GM13977 (cell line): ENCODE results near the gene C1QTNF1.

Experiments
- DNase-seq: peaks from one replicate; pipeline ENCODE4 v3.0.0; 2012; ENCODE audit warnings: low spot score
- CTCF ChIP-seq: IDR thresholded peaks from 2 replicates; pipeline ENCODE4 v1.5.1; 2012; ENCODE audit warnings: mild to moderate bottlenecking, control low read depth; ENCODE audit not compliant: insufficient read depth; ENCODE audit errors: extremely low read depth, missing control alignments
- in situ Hi-C: fragments of 300-500 bp; cut with MboI; formaldehyde crosslinking; loops from one replicate; pipeline ENCODE4 v1.12.0; 2022; ENCODE audit warnings: low sequenced_read_pairs, low pct_unique_long_range_greater_than_20kb, mixed read lengths, inconsistent platforms; ENCODE audit not compliant: unreplicated experiment

The C1QTNF1 gene

GRCh38 chr17:79090443-79091225, 66.7 kb downstream of the C1QTNF1 start:
- DNase-seq: no peak
- TF ChIP-seq CTCF: no peak
- in situ Hi-C loops: no loop called here

- in situ Hi-C loops: no loop called here
- no peak for TF ChIP-seq CTCF
- DNase-seq: no peak
Measured at GRCh38 chr17:79091226-79091670, 67.3 kb downstream of the C1QTNF1 start.

- in situ Hi-C loops: no loop called here
- DNase-seq: no peak
- TF ChIP-seq CTCF: no peak
Measured at GRCh38 chr17:79092567-79092966, 68.6 kb downstream of the C1QTNF1 start.

- TF ChIP-seq CTCF: no peak
- DNase-seq: no peak
- in situ Hi-C loops: no loop called here
Measured at GRCh38 chr17:79093270-79093669, 69.3 kb downstream of the C1QTNF1 start.

- TF ChIP-seq CTCF: no peak
- in situ Hi-C loops: no loop called here
- DNase-seq: no peak
Measured at GRCh38 chr17:79094261-79094660, 70.3 kb downstream of the C1QTNF1 start.

- TF ChIP-seq CTCF: no peak
- no peak for DNase-seq
- in situ Hi-C loops: no loop called here
Measured at GRCh38 chr17:79095345-79096055, 71.5 kb downstream of the C1QTNF1 start.
